Measurements from ENCODE around the gene VSTM4. TPM values are rescaled to one million over a fixed set of nuclear protein-coding genes. Genes with fewer than 3 reads are reported as not detected.

VSTM4 gene
- total and polyA plus RNA-seq, 11 donors, result 5.6 to 22.1 (median 15.8) TPM

- no peak for ATAC-seq
- H3K27ac ChIP-seq, result peak overlapping the region in 3 of 12 donors; percentile 13 to 53 (median 25)
- intact Hi-C loops (cut with DNase I), result loop anchor here in 1 of 10 donors (5.0 kb wide), 1 partner anchor 126 kb away; no protein-coding TSS in a partner anchor
- DNase-seq, result no peak
- peaks cover 0 to 9% (median 0%) of the 10 kb centered on the region in 9 donors for H3K36me3 ChIP-seq
- peaks cover 7 to 99% (median 73%) of the 10 kb centered on the region in 12 donors for H3K4me1 ChIP-seq
- no peak overlapping the region for H3K4me3 ChIP-seq
- H3K27me3 ChIP-seq, result no peaks in the 10 kb centered on the region
- TF ChIP-seq POLR2A (IDR thresholded peaks at IDR 0.05), result no peak
- TF ChIP-seq CTCF (IDR thresholded peaks at IDR 0.05), result no peak
- WGBS, 4 donors, result 89 to 97% (median 95%) methylated on average over 7 of the region's 7 CpGs
- no peaks in the 10 kb centered on the region for H3K9me3 ChIP-seq
Measured at GRCh38 chr10:49108656-49109055, 6.7 kb downstream of the VSTM4 start.

GRCh38 chr10:49107887-49108267, 7.4 kb downstream of the VSTM4 start:
- H3K9me3 ChIP-seq, result no peaks in the 10 kb centered on the region
- ATAC-seq, result no peak
- intact Hi-C loops (cut with DNase I), result loop anchor here in 1 of 10 donors (5.0 kb wide), 1 partner anchor 126 kb away; no protein-coding TSS in a partner anchor
- peaks cover 0 to 12% (median 0%) of the 10 kb centered on the region in 9 donors for H3K36me3 ChIP-seq
- H3K4me3 ChIP-seq, result no peak overlapping the region
- H3K27me3 ChIP-seq, result no peaks in the 10 kb centered on the region
- peaks cover 7 to 91% (median 71%) of the 10 kb centered on the region in 12 donors for H3K4me1 ChIP-seq
- WGBS, 4 donors, result 90 to 100% (median 96%) methylated on average over 1 to 8 of the region's 8 CpGs
- no peak for TF ChIP-seq POLR2A (IDR thresholded peaks at IDR 0.05)
- no peak for DNase-seq
- H3K27ac ChIP-seq, result peak overlapping the region in 1 of 12 donors; percentile 8

GRCh38 chr10:49107111-49107886, 8.0 kb downstream of the VSTM4 start:
- TF ChIP-seq CTCF (IDR thresholded peaks at IDR 0.05), result no peak
- no peak for TF ChIP-seq POLR2A (IDR thresholded peaks at IDR 0.05)
- no peak for DNase-seq
- H3K4me3 ChIP-seq, result no peak overlapping the region
- no peaks in the 10 kb centered on the region for H3K9me3 ChIP-seq
- H3K4me1 ChIP-seq, result peaks cover 7 to 86% (median 68%) of the 10 kb centered on the region in 12 donors
- intact Hi-C loops (cut with DNase I), result loop anchor here in 1 of 10 donors (5.0 kb wide), 1 partner anchor 125 kb away; no protein-coding TSS in a partner anchor
- H3K27me3 ChIP-seq, result no peaks in the 10 kb centered on the region
- no peak for ATAC-seq
- peaks cover 0 to 12% (median 0%) of the 10 kb centered on the region in 9 donors for H3K36me3 ChIP-seq
- WGBS, 4 donors, result 87 to 98% (median 95%) methylated on average over 3 to 17 of the region's 17 CpGs
- H3K27ac ChIP-seq, result peak overlapping the region in 6 of 12 donors; percentile 0 to 56 (median 30)

- H3K4me1 ChIP-seq, result peaks cover 7 to 80% (median 60%) of the 10 kb centered on the region in 12 donors
- ATAC-seq (peak in 3 of 4 donors; percentile 11 to 40 (median 29)), DNase-seq (peak; percentile 48 to 70 (median 58))
- WGBS, 4 donors, result 25 to 31% (median 27%) methylated on average over 7 of the region's 7 CpGs
- no peak overlapping the region for H3K4me3 ChIP-seq
- H3K9me3 ChIP-seq, result no peaks in the 10 kb centered on the region
- H3K27me3 ChIP-seq, result no peaks in the 10 kb centered on the region
- H3K27ac ChIP-seq, result peak overlapping the region in 10 of 12 donors; percentile 0 to 56 (median 23)
- TF ChIP-seq CTCF (IDR thresholded peaks at IDR 0.05) (no peak), POLR2A (IDR thresholded peaks at IDR 0.05) (no peak)
- peaks cover 0 to 12% (median 0%) of the 10 kb centered on the region in 9 donors for H3K36me3 ChIP-seq
- intact Hi-C loops (cut with DNase I), result loop anchor here in 1 of 10 donors (5.0 kb wide), 1 partner anchor 124 kb away; no protein-coding TSS in a partner anchor
Measured at GRCh38 chr10:49106451-49106850, 8.9 kb downstream of the VSTM4 start.

Data from heart left ventricle (tissue), 16 donors.